Loucy (cell line): Measurements from ENCODE around the gene KRTDAP.

ENCODE experiments used
- H2AFZ ChIP-seq: fragments of 200-600 bp; sonication (generic); 2 replicates; pipeline ENCODE4 v1.6.0; 2016; ENCODE audit warnings: antibody characterized with exemption, mild to moderate bottlenecking, low read length, moderate library complexity
- H3F3A ChIP-seq: fragments of 200-600 bp; 2 replicates; pipeline ENCODE4 v1.6.0; 2016; ENCODE audit warnings: antibody characterized with exemption, low read depth, mild to moderate bottlenecking
- H3K27me3 ChIP-seq: fragments of 200-600 bp; sonication (generic); 2 replicates; pipeline ENCODE4 v1.6.1; 2014; ENCODE audit warnings: low read length, mild to moderate bottlenecking; ENCODE audit not compliant: insufficient read depth, poor library complexity, severe bottlenecking
- H3K36me3 ChIP-seq: fragments of 200-600 bp; sonication (generic); 2 replicates; pipeline ENCODE4 v1.6.1; 2016; ENCODE audit warnings: low read length; ENCODE audit not compliant: insufficient read depth
- H3K4me1 ChIP-seq: fragments of 200-600 bp; sonication (generic); 2 replicates; pipeline ENCODE4 v1.5.1; 2014; ENCODE audit warnings: low read length, mild to moderate bottlenecking; ENCODE audit not compliant: insufficient read depth, poor library complexity, severe bottlenecking
- H3K4me2 ChIP-seq: fragments of 200-600 bp; sonication (generic); 2 replicates; pipeline ENCODE4 v1.6.0; 2014; ENCODE audit warnings: antibody characterized with exemption, low read length, low read depth, mild to moderate bottlenecking; ENCODE audit not compliant: poor library complexity, severe bottlenecking
- H3K4me3 ChIP-seq: fragments of 200-600 bp; sonication (generic); 2 replicates; pipeline ENCODE4 v1.5.1; 2014; ENCODE audit warnings: low read length, mild to moderate bottlenecking, mixed read lengths; ENCODE audit not compliant: poor library complexity, severe bottlenecking
- H3K79me2 ChIP-seq: fragments of 200-600 bp; sonication (generic); 2 replicates; pipeline ENCODE4 v1.6.1; 2014; ENCODE audit warnings: low read length; ENCODE audit not compliant: insufficient read depth
- H3K9ac ChIP-seq: fragments of 200-600 bp; sonication (generic); 2 replicates; pipeline ENCODE4 v1.6.0; 2014; ENCODE audit warnings: mild to moderate bottlenecking, low read depth, low read length, moderate library complexity; ENCODE audit not compliant: poor library complexity, severe bottlenecking
- H3K9me2 ChIP-seq: fragments of 200-600 bp; sonication (generic); replicated peaks from 2 replicates; pipeline ENCODE4 v1.6.1; 2016; ENCODE audit warnings: low read depth, low read length, mixed read lengths
- H3K9me3 ChIP-seq: fragments of 200-600 bp; sonication (generic); 2 replicates; pipeline ENCODE4 v1.6.1; 2014; ENCODE audit warnings: mild to moderate bottlenecking, antibody characterized with exemption, low read length, low read depth; ENCODE audit not compliant: insufficient read depth
- H4K20me1 ChIP-seq: fragments of 200-600 bp; sonication (generic); 2 replicates; pipeline ENCODE4 v1.6.0; 2014; ENCODE audit warnings: antibody characterized with exemption, low read length, mild to moderate bottlenecking; ENCODE audit not compliant: insufficient read depth, poor library complexity, severe bottlenecking
- CTCF ChIP-seq: fragments of 200-600 bp; sonication (generic); conservative IDR thresholded peaks from 2 replicates; pipeline ENCODE4 v1.5.1; 2014; ENCODE audit warnings: mild to moderate bottlenecking, antibody characterized with exemption, low read length
- EZH2phosphoT487 ChIP-seq: fragments of 200-600 bp; IDR thresholded peaks from 2 replicates; pipeline ENCODE4 v1.6.1; 2018; ENCODE audit warnings: antibody characterized with exemption, mild to moderate bottlenecking, moderate library complexity, borderline replicate concordance

The KRTDAP gene

GRCh38 chr19:35484252-35485036 lies 5.8 kb downstream of the KRTDAP start:
- Histone ChIP-seq H2AFZ (peak overlapping the region; percentile 19; the same call in 1 of the 2 replicates), H3K9ac (no peak overlapping the region), H3K4me1 (peaks cover 5% of the 10 kb centered on the region), H4K20me1 (no peaks in the 10 kb centered on the region), H3K27me3 (no peaks in the 10 kb centered on the region), H3K36me3 (no peaks in the 10 kb centered on the region), H3K9me2 (no peaks in the 10 kb centered on the region), H3K4me2 (no peak overlapping the region), H3F3A (no peaks in the 10 kb centered on the region), H3K79me2 (no peaks in the 10 kb centered on the region), H3K4me3 (no peak overlapping the region), H3K9me3 (no peaks in the 10 kb centered on the region)
- no peak for TF ChIP-seq EZH2phosphoT487
- no peak for TF ChIP-seq CTCF

GRCh38 chr19:35483089-35483488 lies 7.2 kb downstream of the KRTDAP start:
- no peak for TF ChIP-seq CTCF
- TF ChIP-seq EZH2phosphoT487, result no peak
- Histone ChIP-seq H4K20me1 (no peaks in the 10 kb centered on the region), H3K79me2 (no peaks in the 10 kb centered on the region), H3K4me1 (peaks cover 5% of the 10 kb centered on the region), H2AFZ (no peak overlapping the region), H3K9me3 (no peaks in the 10 kb centered on the region), H3K9me2 (no peaks in the 10 kb centered on the region), H3K4me2 (no peak overlapping the region), H3K4me3 (no peak overlapping the region), H3K36me3 (no peaks in the 10 kb centered on the region), H3K9ac (no peak overlapping the region), H3F3A (no peaks in the 10 kb centered on the region), H3K27me3 (no peaks in the 10 kb centered on the region)

- no peaks in the 10 kb centered on the region for H3K4me1 ChIP-seq
- H3K27me3 ChIP-seq, result no peaks in the 10 kb centered on the region
- no peak overlapping the region for H3K4me3 ChIP-seq
- no peak overlapping the region for H3K9ac ChIP-seq
- no peaks in the 10 kb centered on the region for H3K9me2 ChIP-seq
- no peaks in the 10 kb centered on the region for H4K20me1 ChIP-seq
- H3K36me3 ChIP-seq, result no peaks in the 10 kb centered on the region
- no peak overlapping the region for H3K4me2 ChIP-seq
- TF ChIP-seq EZH2phosphoT487, result no peak
- TF ChIP-seq CTCF, result no peak
- H3K79me2 ChIP-seq, result no peaks in the 10 kb centered on the region
- no peak overlapping the region for H2AFZ ChIP-seq
- no peaks in the 10 kb centered on the region for H3K9me3 ChIP-seq
- H3F3A ChIP-seq, result no peaks in the 10 kb centered on the region
Measured at GRCh38 chr19:35478794-35479677, 11.2 kb downstream of the KRTDAP start.
